Measurements from ENCODE around the gene TMEM74B.

Gene TMEM74B

DNA sequence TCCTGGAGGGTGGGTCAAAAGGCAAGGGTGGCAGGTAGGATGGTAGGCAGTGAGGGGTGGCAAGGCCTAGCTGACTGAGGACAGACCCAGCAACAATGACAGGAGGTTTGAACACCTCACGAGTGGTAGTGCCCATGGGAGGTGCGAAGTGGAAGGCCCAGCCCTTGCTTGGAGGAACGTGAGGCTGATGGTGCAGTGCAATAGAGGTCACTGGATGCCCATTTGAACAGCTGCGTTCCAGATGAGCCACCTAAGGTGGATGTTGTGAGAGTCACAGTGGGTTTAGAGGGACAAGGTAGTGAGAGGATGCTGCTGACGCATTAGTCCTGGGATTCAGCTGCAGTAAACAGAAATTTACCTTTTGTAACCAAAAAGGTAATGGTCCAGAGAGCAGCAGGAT lies 15.6 kb downstream of the TMEM74B start:
- peaks cover 53% of the 10 kb centered on the region for H3K36me3 ChIP-seq
- no peak for DNase-seq
- H3K4me3 ChIP-seq (ENCODE audit: low read depth, low read length) = no peak overlapping the region
- H3K9me3 ChIP-seq (ENCODE audit: severe bottlenecking) = no peaks in the 10 kb centered on the region
- TF ChIP-seq, protein P1, sequence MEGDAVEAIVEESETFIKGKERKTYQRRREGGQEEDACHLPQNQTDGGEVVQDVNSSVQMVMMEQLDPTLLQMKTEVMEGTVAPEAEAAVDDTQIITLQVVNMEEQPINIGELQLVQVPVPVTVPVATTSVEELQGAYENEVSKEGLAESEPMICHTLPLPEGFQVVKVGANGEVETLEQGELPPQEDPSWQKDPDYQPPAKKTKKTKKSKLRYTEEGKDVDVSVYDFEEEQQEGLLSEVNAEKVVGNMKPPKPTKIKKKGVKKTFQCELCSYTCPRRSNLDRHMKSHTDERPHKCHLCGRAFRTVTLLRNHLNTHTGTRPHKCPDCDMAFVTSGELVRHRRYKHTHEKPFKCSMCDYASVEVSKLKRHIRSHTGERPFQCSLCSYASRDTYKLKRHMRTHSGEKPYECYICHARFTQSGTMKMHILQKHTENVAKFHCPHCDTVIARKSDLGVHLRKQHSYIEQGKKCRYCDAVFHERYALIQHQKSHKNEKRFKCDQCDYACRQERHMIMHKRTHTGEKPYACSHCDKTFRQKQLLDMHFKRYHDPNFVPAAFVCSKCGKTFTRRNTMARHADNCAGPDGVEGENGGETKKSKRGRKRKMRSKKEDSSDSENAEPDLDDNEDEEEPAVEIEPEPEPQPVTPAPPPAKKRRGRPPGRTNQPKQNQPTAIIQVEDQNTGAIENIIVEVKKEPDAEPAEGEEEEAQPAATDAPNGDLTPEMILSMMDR (IDR thresholded peaks at IDR 0.05; ENCODE audit: low read depth, low read length) = no peak
- H3K27ac ChIP-seq = no peak overlapping the region
- H3K27me3 ChIP-seq (ENCODE audit: insufficient read depth, low read depth, severe bottlenecking) = no peaks in the 10 kb centered on the region

DNA sequence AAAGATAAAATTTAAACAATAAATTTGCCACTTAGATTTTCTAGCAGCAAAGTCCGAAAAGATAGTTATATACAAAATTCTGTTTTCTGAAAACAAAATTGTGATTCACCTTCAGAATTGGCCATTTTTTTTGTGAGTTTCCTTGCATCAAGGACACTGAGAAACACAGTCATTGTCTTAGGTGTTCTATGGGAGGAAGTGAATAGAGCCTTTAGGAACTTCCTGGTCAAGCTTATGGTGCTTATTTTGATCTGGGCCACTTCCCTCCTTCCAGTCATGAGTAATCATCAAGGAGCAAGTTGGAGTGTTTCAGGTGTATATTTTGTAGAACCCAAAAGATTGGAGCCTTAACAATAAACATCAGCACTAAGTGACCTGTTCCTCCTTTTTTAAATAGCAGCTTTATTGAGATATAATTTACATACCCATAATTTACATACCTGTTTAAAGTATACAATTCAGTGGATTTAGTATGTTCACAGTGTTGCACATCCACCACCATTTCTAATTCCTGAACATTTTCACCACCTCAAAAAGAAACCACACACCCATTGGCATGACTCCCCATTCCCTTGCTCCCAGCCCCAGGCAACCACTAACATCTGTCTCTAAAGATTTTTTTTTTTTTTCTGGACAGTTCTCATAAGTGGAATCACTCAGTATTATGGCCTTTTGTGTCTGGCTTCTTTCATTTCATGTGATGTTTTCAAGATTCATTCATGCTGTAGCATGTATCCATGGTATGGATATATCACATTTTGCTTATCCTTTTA lies 17.6 kb downstream of the TMEM74B start:
- Histone ChIP-seq H3K36me3 (peaks cover 59% of the 10 kb centered on the region), H3K27me3 (ENCODE audit: insufficient read depth, low read depth, severe bottlenecking) (no peaks in the 10 kb centered on the region), H3K9me3 (ENCODE audit: severe bottlenecking) (no peaks in the 10 kb centered on the region), H3K27ac (no peak overlapping the region), H3K4me3 (ENCODE audit: low read depth, low read length) (no peak overlapping the region)
- TF ChIP-seq, protein P1 (IDR thresholded peaks at IDR 0.05; ENCODE audit: low read depth, low read length) = no peak
- no peak for DNase-seq

DNA sequence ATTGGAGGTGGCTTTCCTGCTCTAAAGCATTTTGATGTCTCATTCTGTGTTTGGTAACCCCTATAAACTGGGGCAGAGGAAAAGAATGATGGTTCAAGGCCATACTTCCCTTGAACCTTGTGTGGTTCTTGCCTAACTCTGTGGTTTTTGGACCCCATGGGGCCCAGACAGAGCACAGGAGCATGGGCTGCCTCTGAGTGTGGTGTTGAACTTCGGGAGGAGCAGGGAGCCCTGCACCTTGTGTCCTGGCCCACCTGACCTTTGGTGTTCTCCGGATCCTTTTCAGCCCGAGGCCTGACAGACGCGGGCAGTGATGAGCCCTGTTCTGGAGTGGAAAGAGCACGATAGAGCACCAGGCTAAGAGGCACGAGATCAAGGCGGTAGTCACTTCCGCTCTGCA lies 18.8 kb downstream of the TMEM74B start:
- DNase-seq = no peak
- Histone ChIP-seq H3K4me3 (ENCODE audit: low read depth, low read length) (no peak overlapping the region), H3K9me3 (ENCODE audit: severe bottlenecking) (no peaks in the 10 kb centered on the region), H3K27me3 (ENCODE audit: insufficient read depth, low read depth, severe bottlenecking) (no peaks in the 10 kb centered on the region), H3K36me3 (peaks cover 64% of the 10 kb centered on the region), H3K27ac (no peak overlapping the region)
- TF ChIP-seq, protein P1 (IDR thresholded peaks at IDR 0.05; ENCODE audit: low read depth, low read length) = no peak

DNA sequence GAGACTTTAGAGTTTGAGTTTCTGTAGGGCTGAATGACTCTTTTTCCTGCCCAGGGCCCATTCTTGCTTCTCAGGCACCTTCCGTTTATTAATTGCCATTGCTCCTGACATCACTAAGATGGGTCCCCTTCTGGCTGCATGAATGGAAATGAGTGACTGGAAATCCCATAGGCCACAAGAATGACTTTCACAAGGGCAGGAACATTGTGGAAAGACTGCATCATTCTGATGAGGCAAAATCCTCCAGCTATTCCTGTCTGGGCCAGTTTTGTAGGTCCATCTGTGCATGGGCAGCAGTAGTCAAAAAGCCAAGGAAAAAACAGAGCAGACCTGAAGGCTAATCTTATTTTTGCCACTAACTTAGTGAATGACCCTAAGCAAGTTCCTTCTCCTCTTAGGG lies 19.3 kb downstream of the TMEM74B start:
- Histone ChIP-seq H3K27ac (no peak overlapping the region), H3K4me3 (ENCODE audit: low read depth, low read length) (no peak overlapping the region), H3K9me3 (ENCODE audit: severe bottlenecking) (no peaks in the 10 kb centered on the region), H3K27me3 (ENCODE audit: insufficient read depth, low read depth, severe bottlenecking) (no peaks in the 10 kb centered on the region), H3K36me3 (peaks cover 65% of the 10 kb centered on the region)
- TF ChIP-seq, protein P1 (IDR thresholded peaks at IDR 0.05; ENCODE audit: low read depth, low read length) = no peak
- DNase-seq = no peak

DNA sequence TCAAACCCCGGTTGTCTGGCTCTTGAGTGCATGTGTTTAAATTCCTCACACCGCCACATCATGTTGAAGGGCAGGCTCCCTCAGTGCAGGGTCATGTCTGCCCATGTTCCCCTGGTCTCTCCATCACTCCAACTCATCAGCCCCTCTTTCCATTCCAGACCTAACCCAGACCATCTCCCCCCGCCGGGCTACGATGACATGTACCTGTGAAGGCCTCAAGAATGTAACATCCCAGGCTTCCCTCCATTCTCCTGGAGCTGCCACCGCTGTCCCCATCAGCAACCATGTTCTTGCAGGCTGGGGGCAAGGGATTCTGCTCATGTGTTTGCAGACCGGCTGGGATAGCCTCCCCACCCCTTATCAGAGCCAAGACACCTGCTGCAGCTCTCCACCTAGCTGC lies 19.9 kb downstream of the TMEM74B start:
- TF ChIP-seq, protein P1 (IDR thresholded peaks at IDR 0.05; ENCODE audit: low read depth, low read length) = no peak
- DNase-seq = no peak
- Histone ChIP-seq H3K4me3 (ENCODE audit: low read depth, low read length) (no peak overlapping the region), H3K36me3 (peaks cover 61% of the 10 kb centered on the region), H3K27me3 (ENCODE audit: insufficient read depth, low read depth, severe bottlenecking) (no peaks in the 10 kb centered on the region), H3K27ac (no peak overlapping the region), H3K9me3 (ENCODE audit: severe bottlenecking) (no peaks in the 10 kb centered on the region)

DNA sequence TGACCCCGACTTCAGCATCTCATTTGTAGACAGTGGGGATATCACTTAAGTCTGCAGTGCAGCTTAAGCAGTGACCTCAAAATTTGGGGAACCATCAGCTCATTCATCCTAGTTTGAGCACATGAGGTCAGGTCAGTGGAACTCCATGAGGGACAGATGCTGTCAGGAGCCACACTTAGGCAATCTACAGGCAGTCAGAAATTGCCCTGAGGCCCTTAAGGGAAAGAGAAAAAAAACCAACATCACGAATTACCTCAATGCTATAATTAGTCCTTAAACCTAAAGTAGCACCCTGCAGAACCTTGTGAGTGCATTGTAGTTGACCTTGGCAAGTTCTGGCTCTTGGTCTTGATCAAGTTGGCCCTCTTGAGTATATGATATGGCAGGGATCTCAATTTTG lies 21.1 kb downstream of the TMEM74B start:
- Histone ChIP-seq H3K9me3 (ENCODE audit: severe bottlenecking) (no peaks in the 10 kb centered on the region), H3K4me3 (ENCODE audit: low read depth, low read length) (no peak overlapping the region), H3K27me3 (ENCODE audit: insufficient read depth, low read depth, severe bottlenecking) (no peaks in the 10 kb centered on the region), H3K36me3 (peaks cover 49% of the 10 kb centered on the region), H3K27ac (no peak overlapping the region)
- DNase-seq = no peak
- TF ChIP-seq, protein P1 (IDR thresholded peaks at IDR 0.05; ENCODE audit: low read depth, low read length) = no peak

Measured in WERI-Rb-1 (cell line).